Mesendoderm (in vitro differentiated cells): ENCODE results near the gene NDUFS3.
"Not testable (repeated sequence)": the region's sequence is repeated elsewhere in the genome, so short reads cannot be mapped to it uniquely, and the experiment has no call there.

ENCODE experiments used
- DNase-seq: peaks from one replicate; pipeline ENCODE4 v3.0.0; 2013
- H2AK5ac ChIP-seq: 2 replicates; pipeline ENCODE4 v1.6.1; 2013; ENCODE audit warnings: low read length, inconsistent platforms
- H2BK120ac ChIP-seq: 2 replicates; pipeline ENCODE4 v1.6.1; 2013; ENCODE audit warnings: low read depth, mild to moderate bottlenecking, low read length, moderate library complexity, mixed read lengths
- H2BK15ac ChIP-seq: replicated peaks from 2 replicates; pipeline ENCODE4 v1.6.1; 2013; ENCODE audit warnings: low read depth, mild to moderate bottlenecking, moderate library complexity
- H2BK5ac ChIP-seq: 2 replicates; pipeline ENCODE4 v1.6.1; 2013; ENCODE audit warnings: low read length, inconsistent platforms
- H3K18ac ChIP-seq: 2 replicates; pipeline ENCODE4 v1.6.1; 2013; ENCODE audit warnings: mild to moderate bottlenecking, low read length, mixed read lengths
- H3K23ac ChIP-seq: one replicate; pipeline ENCODE4 v1.6.1; 2013; ENCODE audit warnings: low read length
- H3K27ac ChIP-seq: 2 replicates; pipeline ENCODE4 v1.5.1; 2013; ENCODE audit warnings: low read depth, mild to moderate bottlenecking, inconsistent platforms, low read length, moderate library complexity
- H3K27me3 ChIP-seq: 2 replicates; pipeline ENCODE4 v1.6.1; 2013; ENCODE audit warnings: low read length, control low read depth, mild to moderate bottlenecking, inconsistent platforms; ENCODE audit not compliant: insufficient read depth, poor library complexity
- H3K36me3 ChIP-seq: 2 replicates; pipeline ENCODE4 v1.6.1; 2013; ENCODE audit warnings: low read length, inconsistent platforms; ENCODE audit not compliant: control insufficient read depth, insufficient read depth
- H3K4ac ChIP-seq: one replicate; pipeline ENCODE4 v1.6.1; 2013; ENCODE audit warnings: low read depth, mild to moderate bottlenecking, low read length, moderate library complexity
- H3K4me1 ChIP-seq: 2 replicates; pipeline ENCODE4 v1.6.1; 2013; ENCODE audit warnings: low read depth, low read length, inconsistent platforms; ENCODE audit not compliant: control insufficient read depth
- H3K4me2 ChIP-seq: 2 replicates; pipeline ENCODE4 v1.6.1; 2013; ENCODE audit warnings: low read length
- H3K4me3 ChIP-seq: 2 replicates; pipeline ENCODE4 v1.5.1; 2013; ENCODE audit warnings: mild to moderate bottlenecking, low read length
- H3K56ac ChIP-seq: one replicate; pipeline ENCODE4 v1.6.1; 2013; ENCODE audit warnings: low read length
- H3K79me1 ChIP-seq: 2 replicates; pipeline ENCODE4 v1.6.1; 2013; ENCODE audit warnings: low read length, inconsistent platforms
- H3K79me2 ChIP-seq: 2 replicates; pipeline ENCODE4 v1.6.1; 2013; ENCODE audit warnings: mild to moderate bottlenecking, low read length; ENCODE audit not compliant: control insufficient read depth, insufficient read depth
- H3K9ac ChIP-seq: 2 replicates; pipeline ENCODE4 v1.6.1; 2013; ENCODE audit warnings: low read length, inconsistent platforms
- H4K5ac ChIP-seq: one replicate; pipeline ENCODE4 v1.6.1; 2013; ENCODE audit warnings: low read length
- H4K8ac ChIP-seq: one replicate; pipeline ENCODE4 v1.6.1; 2013; ENCODE audit warnings: low read depth, mild to moderate bottlenecking, control low read depth, low read length, moderate library complexity
- WGBS: extraction: QIAGEN DNeasy Blood & Tissue Kit; methylation state at CpG from one replicate; pipeline ENCODE4 v1.1.7; 2013; ENCODE audit warnings: low lambda C conversion rate, missing lambda C conversion rate; ENCODE audit not compliant: insufficient coverage; ENCODE audit errors: extremely low coverage; 5-methylcytosine and 5-hydroxymethylcytosine counted together

The NDUFS3 gene

DNA sequence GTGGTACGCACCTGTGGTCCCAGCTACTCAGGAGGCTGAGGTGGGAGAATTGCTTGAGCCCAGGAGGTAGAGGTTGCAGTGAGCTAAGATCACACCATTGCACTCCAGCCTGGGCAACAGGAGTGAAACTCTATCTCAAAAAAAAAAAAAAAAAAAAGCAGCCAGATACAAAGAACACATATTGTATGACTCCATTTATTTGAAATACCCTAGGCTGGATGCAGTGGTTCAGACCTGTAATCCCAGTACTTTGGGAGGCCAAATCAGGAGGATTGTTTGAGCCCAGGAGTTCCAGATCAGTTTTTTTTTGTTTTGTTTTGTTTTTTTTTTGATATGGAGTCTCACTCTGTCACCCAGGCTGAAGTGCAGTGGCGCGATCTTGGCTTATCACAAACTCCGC, 16.5 kb upstream of the NDUFS3 start:
- not testable (repeated sequence) for H2BK120ac ChIP-seq, H4K8ac ChIP-seq, H3K4me2 ChIP-seq, H4K5ac ChIP-seq, DNase-seq, H3K9ac ChIP-seq, H3K79me1 ChIP-seq, H3K23ac ChIP-seq, H3K56ac ChIP-seq, H3K4me3 ChIP-seq, H3K4ac ChIP-seq, H2AK5ac ChIP-seq, H3K4me1 ChIP-seq, H3K79me2 ChIP-seq, H3K18ac ChIP-seq, H2BK15ac ChIP-seq, H3K27ac ChIP-seq, H2BK5ac ChIP-seq, H3K27me3 ChIP-seq, H3K36me3 ChIP-seq
- WGBS = no CpG with 5 or more reads among the region's 4 CpGs

DNA sequence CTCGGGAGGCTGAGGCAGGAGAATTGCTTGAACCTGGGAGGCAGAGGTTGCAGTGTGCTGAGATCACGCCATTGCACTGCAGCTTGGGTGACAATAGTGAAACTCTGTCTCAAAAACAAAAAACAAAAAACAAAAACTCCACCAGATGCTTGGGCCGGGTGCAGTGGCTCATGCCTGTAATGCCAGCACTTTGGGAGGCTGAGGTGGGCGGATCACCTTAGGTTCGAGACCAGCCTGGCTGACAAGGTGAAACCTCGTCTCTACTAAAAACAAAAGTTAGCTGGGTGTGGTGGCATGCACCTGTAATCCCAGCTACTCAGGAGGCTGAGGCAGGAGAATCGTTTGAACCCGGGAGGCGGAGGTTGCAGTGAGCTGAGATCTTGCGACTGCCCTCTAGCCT, 14.5 kb upstream of the NDUFS3 start:
- not testable (repeated sequence) for H3K79me2 ChIP-seq, DNase-seq, H3K27me3 ChIP-seq, H3K18ac ChIP-seq, H3K4me1 ChIP-seq, H3K4ac ChIP-seq, H4K5ac ChIP-seq, H3K79me1 ChIP-seq, H2BK5ac ChIP-seq, H2BK120ac ChIP-seq, H3K23ac ChIP-seq, H3K4me2 ChIP-seq, H2BK15ac ChIP-seq, H3K27ac ChIP-seq, H3K56ac ChIP-seq, H3K36me3 ChIP-seq, H3K9ac ChIP-seq, H3K4me3 ChIP-seq, H2AK5ac ChIP-seq, H4K8ac ChIP-seq
- no CpG with 5 or more reads among the region's 10 CpGs for WGBS

DNA sequence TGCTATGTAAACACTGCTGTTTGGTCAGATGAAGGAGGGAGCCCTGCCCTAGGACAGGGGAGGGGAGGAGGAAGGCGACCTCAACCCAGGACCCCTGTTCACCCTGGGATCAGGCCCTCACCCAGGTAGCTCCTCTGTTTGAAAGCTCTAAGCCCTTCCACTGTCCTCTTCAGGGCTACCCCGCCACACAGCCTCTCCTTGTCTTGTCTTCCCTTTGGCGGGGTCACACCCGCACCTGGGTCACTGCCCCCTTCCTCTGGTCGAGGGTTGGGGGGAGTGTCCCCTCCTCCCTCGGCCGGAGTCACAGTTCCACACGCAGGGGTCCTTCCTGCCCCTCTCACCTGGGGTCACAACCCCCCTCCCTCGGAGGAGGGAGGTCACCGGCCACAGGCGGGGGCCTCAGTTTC, 13.9 kb upstream of the NDUFS3 start:
- no peak for DNase-seq
- H3K18ac ChIP-seq = peak overlapping the region; percentile 19
- H4K5ac ChIP-seq = no peak overlapping the region
- H3K27me3 ChIP-seq = no peaks in the 10 kb centered on the region
- peaks cover 4% of the 10 kb centered on the region for H3K36me3 ChIP-seq
- H2BK5ac ChIP-seq = no peak overlapping the region
- H4K8ac ChIP-seq = no peak overlapping the region
- H2BK120ac ChIP-seq = no peak overlapping the region
- H3K27ac ChIP-seq = no peak overlapping the region
- H3K9ac ChIP-seq = peak overlapping the region; percentile 72
- peak overlapping the region; percentile 100 for H3K56ac ChIP-seq
- H2BK15ac ChIP-seq = no peak overlapping the region
- peak overlapping the region; percentile 81 for H3K4me2 ChIP-seq
- peaks cover 6% of the 10 kb centered on the region for H3K79me1 ChIP-seq
- H2AK5ac ChIP-seq = peak overlapping the region; percentile 82
- H3K4me1 ChIP-seq = peaks cover 2% of the 10 kb centered on the region
- H3K23ac ChIP-seq = peak overlapping the region; percentile 80
- no CpG with 5 or more reads among the region's 11 CpGs for WGBS
- H3K79me2 ChIP-seq = peaks cover 2% of the 10 kb centered on the region
- H3K4ac ChIP-seq = no peak overlapping the region
- H3K4me3 ChIP-seq = peak overlapping the region; percentile 35

DNA sequence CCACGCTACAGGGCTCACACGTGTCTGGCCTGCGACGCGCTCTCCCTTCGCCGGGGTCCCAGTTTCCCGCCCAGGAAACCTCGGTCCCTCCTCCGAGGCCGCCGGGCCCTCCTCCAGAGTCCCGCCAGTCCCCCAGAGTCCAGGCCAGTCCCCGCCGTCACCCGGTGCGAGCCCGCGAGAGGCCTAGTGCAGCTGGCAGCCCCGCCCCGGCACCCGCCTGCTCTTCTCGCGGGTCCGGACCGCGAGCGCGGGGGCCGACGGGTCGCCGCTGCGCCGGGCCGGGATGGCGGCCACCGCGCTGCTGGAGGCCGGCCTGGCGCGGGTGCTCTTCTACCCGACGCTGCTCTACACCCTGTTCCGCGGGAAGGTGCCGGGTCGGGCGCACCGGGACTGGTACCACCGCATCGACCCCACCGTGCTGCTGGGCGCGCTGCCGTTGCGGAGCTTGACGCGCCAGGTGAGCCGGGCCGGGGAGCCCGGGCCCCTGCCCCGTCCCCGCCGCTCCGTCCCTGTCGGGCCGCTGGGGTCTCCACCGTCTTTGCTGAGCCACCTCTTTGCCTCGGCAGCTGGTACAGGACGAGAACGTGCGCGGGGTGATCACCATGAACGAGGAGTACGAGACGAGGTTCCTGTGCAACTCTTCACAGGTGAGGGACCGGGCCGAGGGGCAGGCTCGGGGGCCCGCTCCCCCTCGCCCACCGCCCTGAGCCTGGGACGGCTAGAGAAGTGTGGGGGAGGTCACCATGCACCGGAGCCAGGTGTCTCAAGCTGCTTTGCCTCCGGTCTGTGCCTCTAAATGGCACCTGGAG, 13.3 kb upstream of the NDUFS3 start, which contains the start of gene PTPMT1:
PTPMT1 (plus strand) TSS at position 260 of the 809 bp plus-strand sequence; CDS start at position 284, 24 bp downstream.
- no peak within 1 kb of the TSS for H3K4ac ChIP-seq
- peak within 1 kb of the TSS; percentile 23 for H3K18ac ChIP-seq
- DNase-seq = peak; percentile 86
- no peak within 1 kb of the TSS for H2BK5ac ChIP-seq
- H2BK120ac ChIP-seq = no peak within 1 kb of the TSS
- no CpG with 5 or more reads among the region's 86 CpGs for WGBS
- H3K4me2 ChIP-seq = peak within 1 kb of the TSS; percentile 81
- peak within 1 kb of the TSS; percentile 35 for H3K4me3 ChIP-seq
- no peak within 1 kb of the TSS for H2BK15ac ChIP-seq
- peaks cover 9% of the 10 kb centered on the region for H3K79me1 ChIP-seq
- H3K9ac ChIP-seq = peak within 1 kb of the TSS; percentile 72
- H3K23ac ChIP-seq = peak within 1 kb of the TSS; percentile 85
- no peaks in the 10 kb centered on the region for H3K27me3 ChIP-seq
- peaks cover 2% of the 10 kb centered on the region for H3K4me1 ChIP-seq
- H3K56ac ChIP-seq = peak within 1 kb of the TSS; percentile 100
- H3K79me2 ChIP-seq = peaks cover 2% of the 10 kb centered on the region
- peaks cover 4% of the 10 kb centered on the region for H3K36me3 ChIP-seq
- no peak within 1 kb of the TSS for H4K8ac ChIP-seq
- H3K27ac ChIP-seq = no peak within 1 kb of the TSS
- H4K5ac ChIP-seq = no peak within 1 kb of the TSS
- H2AK5ac ChIP-seq = peak within 1 kb of the TSS; percentile 82

DNA sequence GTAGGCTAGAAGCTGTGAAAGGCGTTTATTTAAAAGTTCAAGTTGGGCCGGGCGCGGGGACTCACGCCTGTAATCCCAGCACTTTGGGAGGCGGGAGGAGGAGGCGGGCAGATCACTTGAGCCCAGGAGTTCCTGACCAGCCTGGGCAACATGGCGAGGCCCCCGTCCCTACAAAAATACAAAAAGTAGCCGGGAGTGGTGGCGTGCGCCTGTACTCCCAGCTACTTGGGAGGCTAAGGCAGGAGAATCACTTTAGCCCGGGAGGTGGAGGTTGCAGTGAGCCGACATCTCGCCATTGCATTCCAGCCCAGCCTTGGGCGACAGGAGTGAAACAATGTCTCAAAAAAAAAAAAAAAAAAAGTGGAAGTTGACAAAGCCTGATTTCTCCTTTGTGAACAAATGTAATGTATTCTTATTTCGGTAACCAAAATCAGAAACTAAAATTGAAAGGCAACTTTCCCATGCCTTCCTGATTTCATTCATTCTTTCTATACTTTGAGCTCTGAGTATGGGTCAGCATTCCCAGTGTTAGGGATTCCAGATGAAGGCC, 12.7 kb upstream of the NDUFS3 start:
- DNase-seq = no peak
- H3K18ac ChIP-seq = peak overlapping the region; percentile 23
- H3K27me3 ChIP-seq = no peaks in the 10 kb centered on the region
- H2AK5ac ChIP-seq = no peak overlapping the region
- no peak overlapping the region for H2BK15ac ChIP-seq
- no CpG with 5 or more reads among the region's 17 CpGs for WGBS
- H3K4me3 ChIP-seq = peak overlapping the region; percentile 35
- H3K36me3 ChIP-seq = peaks cover 7% of the 10 kb centered on the region
- H3K23ac ChIP-seq = no peak overlapping the region
- H4K8ac ChIP-seq = no peak overlapping the region
- H3K79me2 ChIP-seq = peaks cover 2% of the 10 kb centered on the region
- H3K56ac ChIP-seq = peak overlapping the region; percentile 100
- peak overlapping the region; percentile 81 for H3K4me2 ChIP-seq
- peaks cover 11% of the 10 kb centered on the region for H3K79me1 ChIP-seq
- H3K9ac ChIP-seq = peak overlapping the region; percentile 72
- H3K27ac ChIP-seq = no peak overlapping the region
- no peak overlapping the region for H2BK120ac ChIP-seq
- no peak overlapping the region for H2BK5ac ChIP-seq
- peaks cover 2% of the 10 kb centered on the region for H3K4me1 ChIP-seq
- no peak overlapping the region for H3K4ac ChIP-seq
- no peak overlapping the region for H4K5ac ChIP-seq
